Choroid plexus epithelial cell (primary cell): ENCODE results near the gene AHRR.
A peak's percentile ranks its signal among the peaks of the same experiment; 100 is the strongest.
"Not testable (repeated sequence)": the region's sequence is repeated elsewhere in the genome, so short reads cannot be mapped to it uniquely, and the experiment has no call there.

Source experiments
- DNase-seq: peaks from one replicate; pipeline ENCODE4 v3.0.0-alpha.2; 2010; ENCODE audit warnings: low read depth
- H3K4me3 ChIP-seq: 2 replicates; pipeline ENCODE4 v1.5.1; 2011; ENCODE audit warnings: low read depth, mild to moderate bottlenecking, control low read depth, low read length, moderate library complexity
- TF ChIP-seq, protein P1 (sequence below): conservative IDR thresholded peaks from 2 replicates; pipeline ENCODE4 v1.5.1; 2011; ENCODE audit warnings: low read depth, mild to moderate bottlenecking, control low read depth, inconsistent platforms, low read length, moderate library complexity

AHRR gene

GRCh38 chr5:321230-321725 lies at the start of gene AHRR:
Gene AHRR, plus strand, starts transcription at chr5:321714. Its CDS starts 22,189 bp downstream, at chr5:343903.
- peak within 1 kb of the TSS; percentile 52 for H3K4me3 ChIP-seq
- TF ChIP-seq, protein P1, sequence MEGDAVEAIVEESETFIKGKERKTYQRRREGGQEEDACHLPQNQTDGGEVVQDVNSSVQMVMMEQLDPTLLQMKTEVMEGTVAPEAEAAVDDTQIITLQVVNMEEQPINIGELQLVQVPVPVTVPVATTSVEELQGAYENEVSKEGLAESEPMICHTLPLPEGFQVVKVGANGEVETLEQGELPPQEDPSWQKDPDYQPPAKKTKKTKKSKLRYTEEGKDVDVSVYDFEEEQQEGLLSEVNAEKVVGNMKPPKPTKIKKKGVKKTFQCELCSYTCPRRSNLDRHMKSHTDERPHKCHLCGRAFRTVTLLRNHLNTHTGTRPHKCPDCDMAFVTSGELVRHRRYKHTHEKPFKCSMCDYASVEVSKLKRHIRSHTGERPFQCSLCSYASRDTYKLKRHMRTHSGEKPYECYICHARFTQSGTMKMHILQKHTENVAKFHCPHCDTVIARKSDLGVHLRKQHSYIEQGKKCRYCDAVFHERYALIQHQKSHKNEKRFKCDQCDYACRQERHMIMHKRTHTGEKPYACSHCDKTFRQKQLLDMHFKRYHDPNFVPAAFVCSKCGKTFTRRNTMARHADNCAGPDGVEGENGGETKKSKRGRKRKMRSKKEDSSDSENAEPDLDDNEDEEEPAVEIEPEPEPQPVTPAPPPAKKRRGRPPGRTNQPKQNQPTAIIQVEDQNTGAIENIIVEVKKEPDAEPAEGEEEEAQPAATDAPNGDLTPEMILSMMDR, result peak; percentile 38
- peak; percentile 39 for DNase-seq

DNA sequence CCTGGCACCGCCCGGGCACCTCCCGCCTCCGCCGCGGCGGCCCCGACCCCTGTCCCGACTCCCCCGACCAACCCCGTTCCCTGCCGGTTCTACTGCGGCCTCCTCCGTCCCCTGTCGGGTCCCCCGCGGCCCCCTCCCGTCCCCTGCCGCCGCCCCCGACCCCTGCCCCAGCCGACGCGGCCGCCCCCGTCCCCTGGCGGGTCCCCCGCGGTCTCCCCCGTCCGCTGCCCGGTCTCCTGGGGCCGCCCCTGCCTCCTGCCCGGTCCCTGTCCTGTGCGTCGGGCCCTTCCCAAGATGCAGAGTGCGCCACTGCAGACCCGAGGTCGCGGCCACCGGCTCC lies 49.7 kb upstream of the AHRR start:
- not testable (repeated sequence) for DNase-seq
- peak overlapping the region; percentile 72 for H3K4me3 ChIP-seq

DNA sequence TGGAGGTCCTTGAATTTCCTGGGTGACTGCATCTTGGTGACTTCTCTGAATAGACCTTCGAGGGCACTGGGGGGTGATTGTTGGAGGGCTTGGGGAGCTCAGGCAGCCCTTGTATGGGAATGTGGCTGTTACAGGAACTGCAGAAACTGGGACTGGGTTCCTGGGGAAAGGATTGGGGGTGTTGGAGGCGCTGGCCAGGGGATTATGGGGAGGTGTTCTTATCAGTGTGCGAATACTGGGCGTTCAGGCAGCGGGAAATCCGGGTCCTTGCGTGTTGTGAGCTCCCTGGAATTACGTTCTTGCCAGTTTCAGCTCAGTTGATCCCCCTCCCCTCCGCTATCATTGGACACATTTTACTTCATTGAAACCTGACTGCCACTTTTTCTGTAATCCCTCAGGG lies 48.4 kb upstream of the AHRR start:
- not testable (repeated sequence) for DNase-seq, H3K4me3 ChIP-seq

- not testable (repeated sequence) for H3K4me3 ChIP-seq, DNase-seq
Measured at GRCh38 chr5:273491-273890, 48.0 kb upstream of the AHRR start.

DNA sequence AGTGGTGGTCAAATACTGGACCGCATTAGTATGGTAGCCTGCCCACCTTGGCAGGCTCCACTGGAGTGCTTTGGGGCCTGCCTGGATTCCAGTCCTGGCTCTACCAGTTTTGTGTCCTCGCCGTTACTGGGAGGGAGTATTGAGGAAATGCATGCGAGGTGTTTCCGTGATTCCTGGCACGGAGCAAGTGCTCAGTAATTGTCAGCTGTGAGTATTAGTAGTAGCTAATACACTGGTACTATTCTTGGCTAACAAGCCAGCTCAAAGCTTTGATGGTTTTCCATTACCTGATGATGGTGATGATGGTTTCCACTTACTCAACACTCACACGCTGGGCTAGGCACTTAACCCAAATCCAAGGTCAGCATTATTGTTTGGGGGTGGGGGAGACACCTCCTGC lies 47.2 kb upstream of the AHRR start:
- not testable (repeated sequence) for DNase-seq, H3K4me3 ChIP-seq

GRCh38 chr5:278646-279045 lies 42.9 kb upstream of the AHRR start:
- TF ChIP-seq, protein P1, result no peak
- no peak overlapping the region for H3K4me3 ChIP-seq
- no peak for DNase-seq

GRCh38 chr5:279051-279665 lies 42.4 kb upstream of the AHRR start:
- H3K4me3 ChIP-seq, DNase-seq: not testable (repeated sequence)

- H3K4me3 ChIP-seq, result no peak overlapping the region
- TF ChIP-seq, protein P1, result no peak
Measured at GRCh38 chr5:285991-286557, 35.4 kb upstream of the AHRR start.

GRCh38 chr5:290200-290599 lies 31.3 kb upstream of the AHRR start:
- H3K4me3 ChIP-seq, result not testable (repeated sequence)

More at GRCh38 chr5:285991-286557, 35.4 kb upstream of the AHRR start:
- peak; percentile 50 for DNase-seq

GRCh38 chr5:291345-291744 lies 30.2 kb upstream of the AHRR start:
- not testable (repeated sequence) for DNase-seq, H3K4me3 ChIP-seq

More at GRCh38 chr5:290200-290599, 31.3 kb upstream of the AHRR start:
- not testable (repeated sequence) for DNase-seq

DNA sequence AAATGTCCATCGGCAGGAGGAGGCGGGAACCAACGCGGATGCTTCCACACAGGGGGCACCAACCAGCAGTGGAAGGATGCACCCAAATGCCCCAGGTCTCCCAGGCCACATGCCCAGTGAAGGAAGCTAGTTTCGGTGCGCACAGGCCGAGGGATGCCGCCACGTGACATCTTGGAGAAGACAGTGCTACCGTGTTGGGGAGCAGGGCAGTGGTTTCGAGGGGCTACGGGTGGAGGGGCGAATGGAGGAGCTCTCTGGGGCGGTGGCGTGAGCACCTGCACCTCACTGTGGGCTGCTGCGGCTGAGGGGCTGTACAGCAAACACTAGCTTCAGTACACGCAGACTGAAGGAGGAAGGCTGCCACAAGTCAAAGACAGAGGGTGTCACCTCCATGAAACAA lies 26.7 kb upstream of the AHRR start:
- not testable (repeated sequence) for DNase-seq, H3K4me3 ChIP-seq

- not testable (repeated sequence) for H3K4me3 ChIP-seq
Measured at GRCh38 chr5:296207-296606, 25.3 kb upstream of the AHRR start.

GRCh38 chr5:296954-297353 lies 24.6 kb upstream of the AHRR start:
- DNase-seq, result peak; percentile 87
- H3K4me3 ChIP-seq, result not testable (repeated sequence)

More at GRCh38 chr5:296207-296606, 25.3 kb upstream of the AHRR start:
- DNase-seq, result not testable (repeated sequence)

GRCh38 chr5:297448-297847 lies 24.1 kb upstream of the AHRR start:
- not testable (repeated sequence) for H3K4me3 ChIP-seq, DNase-seq

GRCh38 chr5:297991-298736 lies 23.4 kb upstream of the AHRR start:
- DNase-seq, H3K4me3 ChIP-seq: not testable (repeated sequence)
